Hippocampal formation (tissue), 2 donors: ENCODE measurements around the gene OSGIN1.

ENCODE experiments used
- DNase-seq, 2 donors: peaks; one replicate each; lab custom pipeline; 2025; lab: John Stamatoyannopoulos, UW

The OSGIN1 gene

DNA sequence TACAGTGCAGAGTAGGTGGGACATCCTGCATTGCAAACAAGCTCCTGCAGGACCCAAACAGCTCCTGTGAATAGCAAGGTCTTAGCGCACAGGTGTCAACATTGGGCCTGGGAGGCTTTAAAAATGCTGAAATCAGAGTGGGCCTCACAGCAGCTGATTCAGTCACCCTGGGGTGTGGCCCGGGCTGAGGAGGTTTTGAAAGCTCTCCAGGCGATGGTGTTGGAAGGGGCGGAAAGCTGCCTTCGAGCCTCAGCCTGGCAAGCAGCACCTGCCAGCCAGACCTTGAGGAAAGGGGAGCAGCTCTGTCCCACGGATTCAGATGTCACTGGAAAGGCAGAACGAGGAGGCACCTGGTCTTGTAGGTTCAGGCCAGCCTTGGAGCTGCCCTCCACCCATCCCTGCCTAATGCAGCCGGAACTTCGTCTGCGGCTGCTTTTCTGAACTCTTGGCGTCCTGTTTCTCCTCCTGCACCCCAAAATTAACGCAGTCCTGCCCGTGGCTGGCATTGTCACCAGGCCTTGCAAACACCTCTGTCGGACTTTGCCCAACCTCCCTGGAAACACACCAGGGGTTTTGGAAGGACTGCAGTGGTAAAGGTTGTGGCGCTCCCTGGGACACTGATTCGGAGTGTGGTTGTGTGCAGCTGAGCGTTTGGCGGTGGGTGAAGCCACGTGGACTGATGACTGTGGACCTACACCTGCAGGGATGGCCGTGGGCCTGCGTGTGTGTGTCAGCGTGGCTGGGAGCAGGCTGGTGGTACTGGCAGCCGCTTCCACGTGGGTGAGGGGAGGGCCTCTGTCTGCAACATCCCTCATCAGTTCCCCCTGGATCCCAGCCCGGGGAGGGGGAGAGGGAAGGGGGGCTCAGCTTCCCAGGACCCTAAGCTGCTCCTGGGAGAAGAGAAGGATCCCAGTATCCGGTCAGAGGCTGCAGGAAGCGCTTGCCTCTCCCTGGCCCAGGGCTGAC, 18.4 kb downstream of the OSGIN1 start:
- DNase-seq, result no peak

DNA sequence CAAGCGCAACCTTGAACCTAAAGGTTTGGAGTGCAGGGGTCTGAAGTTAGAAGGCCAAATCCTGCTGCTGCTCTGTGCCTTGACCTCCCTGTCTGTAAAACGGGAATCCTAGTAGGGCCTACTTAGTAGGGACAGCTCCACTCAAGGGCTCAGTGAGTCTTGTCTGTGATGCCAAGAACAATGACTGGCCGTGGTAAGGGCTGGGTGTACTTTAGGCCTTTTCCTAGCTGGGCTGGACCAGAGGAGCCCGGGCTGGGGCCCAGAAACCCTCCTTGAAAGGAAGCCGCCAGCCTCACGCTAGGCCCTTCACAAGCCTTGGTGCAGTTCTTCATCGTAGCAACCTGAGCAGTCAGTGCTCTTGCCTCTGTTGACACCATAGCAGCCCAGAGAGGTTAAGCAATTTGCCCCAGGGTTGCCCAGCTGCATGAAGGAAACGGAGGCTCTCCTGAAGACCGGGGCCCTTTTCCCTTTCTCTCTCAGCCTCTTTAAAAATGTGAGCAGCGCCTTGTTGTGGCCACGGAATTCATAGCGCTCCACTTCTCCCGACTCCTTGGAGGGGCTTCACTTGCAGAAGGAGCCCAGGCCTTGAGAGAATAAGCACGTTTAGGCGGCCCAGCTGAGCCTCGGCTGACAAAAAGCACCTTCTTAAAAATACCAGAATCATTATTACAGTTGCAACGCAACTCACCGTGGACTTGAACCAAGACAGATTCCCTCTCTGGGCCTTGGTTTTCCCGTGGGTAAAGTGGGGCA, 19.4 kb downstream of the OSGIN1 start:
- no peak for DNase-seq

DNA sequence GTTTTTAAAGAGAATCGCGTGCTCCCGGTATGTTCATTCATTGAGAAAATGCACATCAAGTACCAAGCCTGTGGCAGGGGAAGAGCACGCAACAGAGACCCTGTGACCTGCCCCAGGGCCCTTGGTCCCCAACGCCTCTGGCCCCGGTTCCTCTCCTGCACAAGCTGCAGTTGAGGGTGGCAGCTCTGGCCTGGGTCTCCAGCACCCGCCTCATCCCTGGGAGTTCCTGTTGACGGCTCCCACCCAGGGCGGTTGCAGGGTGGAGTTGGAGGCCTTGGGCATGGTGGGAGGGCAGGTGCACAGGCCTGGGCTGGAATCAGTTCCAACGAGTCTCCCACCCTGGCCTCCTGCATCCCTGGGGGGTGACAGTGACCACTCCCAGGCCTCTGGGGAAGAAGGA, 20.0 kb downstream of the OSGIN1 start:
- no peak for DNase-seq

DNA sequence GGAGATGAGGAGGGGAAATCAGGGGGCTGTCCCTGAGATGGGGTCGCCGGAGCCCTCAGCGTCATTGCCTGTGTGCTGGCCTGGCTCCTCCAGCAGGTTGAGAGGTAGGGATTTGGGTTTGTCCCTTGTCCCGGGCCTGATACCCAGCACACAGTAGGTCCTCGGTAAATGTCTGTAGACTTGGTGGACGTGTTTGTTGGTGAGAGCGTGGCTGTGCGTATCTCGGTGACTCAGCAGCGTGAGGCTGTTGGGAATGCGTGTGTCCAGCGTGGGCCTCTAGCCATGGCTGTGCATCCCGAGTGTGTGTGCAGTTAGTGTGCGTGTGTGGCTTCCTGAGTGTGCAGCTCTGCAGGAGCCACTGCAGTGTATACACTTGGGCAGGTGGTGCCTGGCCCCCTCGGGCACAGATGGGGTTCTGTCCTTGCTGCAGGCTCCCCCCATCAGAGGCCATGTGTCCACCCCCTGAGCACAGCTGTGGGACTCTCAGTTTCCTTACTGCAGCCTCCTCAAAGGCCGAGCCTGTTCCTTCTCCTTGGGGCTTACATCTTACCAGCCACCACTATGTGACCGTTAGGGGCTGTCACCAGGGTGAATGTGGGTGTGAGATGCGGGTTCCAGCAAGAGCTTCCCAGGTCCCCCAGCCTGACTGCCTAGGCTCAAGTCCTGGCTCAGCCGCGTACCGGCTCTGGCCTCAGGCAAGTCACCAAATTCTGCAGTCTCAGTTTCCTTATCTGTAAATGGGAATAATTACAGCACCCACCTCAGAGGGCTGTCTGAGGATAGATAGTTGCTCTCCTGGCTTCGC, 20.7 kb downstream of the OSGIN1 start:
- DNase-seq, result no peak

DNA sequence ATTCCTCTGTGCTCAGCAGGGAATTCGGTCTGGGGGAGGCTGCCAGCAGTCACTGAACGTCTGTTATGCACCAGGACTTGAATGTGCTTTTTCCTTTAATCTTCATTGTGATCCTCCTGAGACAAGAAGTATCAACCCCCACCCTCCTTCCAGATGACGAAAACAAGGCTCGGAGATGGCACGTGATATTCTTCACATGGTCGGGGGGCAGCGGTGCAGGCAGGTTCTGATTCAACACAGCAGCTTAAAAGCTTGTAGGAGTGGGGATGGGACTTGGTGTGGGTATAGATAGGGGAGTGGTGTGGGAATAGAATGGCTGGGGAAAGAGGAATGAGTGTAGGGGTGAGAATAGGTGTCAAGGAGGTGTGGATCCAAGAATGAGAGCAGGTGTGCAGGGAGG, 21.4 kb downstream of the OSGIN1 start:
- DNase-seq, result no peak

DNA sequence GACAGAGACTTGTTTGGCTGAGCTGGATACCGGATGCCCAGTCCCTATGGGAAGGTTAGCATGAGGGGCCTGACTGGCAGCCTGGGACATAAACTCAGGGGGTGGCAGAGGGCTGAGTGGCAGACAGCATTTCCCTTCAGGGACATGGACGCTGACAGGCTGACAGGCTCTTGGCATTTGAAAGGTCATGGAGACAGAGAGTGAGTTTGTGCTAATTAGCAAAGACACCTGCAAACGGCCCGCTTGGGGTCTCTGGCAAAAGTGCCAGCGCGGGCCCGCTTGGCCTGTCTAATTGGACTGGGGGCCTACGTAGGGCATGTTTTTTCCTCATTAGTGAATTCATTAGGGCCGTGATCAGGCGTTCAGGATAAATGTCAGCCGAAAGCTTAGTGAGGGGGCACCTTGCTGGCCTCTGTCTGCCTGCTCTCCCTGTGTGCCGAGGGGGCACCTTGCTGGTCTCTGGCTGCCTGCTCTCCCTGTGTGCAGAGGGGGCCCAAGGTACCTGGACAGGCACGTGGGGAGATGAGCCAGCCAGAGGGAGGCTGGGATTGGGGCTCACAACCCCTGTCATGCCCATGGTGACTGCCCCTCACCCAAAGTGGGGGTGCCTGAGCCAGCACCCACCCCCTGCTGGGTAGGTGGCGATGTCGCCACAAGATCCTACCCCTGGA, 22.7 kb downstream of the OSGIN1 start:
- DNase-seq, result no peak

DNA sequence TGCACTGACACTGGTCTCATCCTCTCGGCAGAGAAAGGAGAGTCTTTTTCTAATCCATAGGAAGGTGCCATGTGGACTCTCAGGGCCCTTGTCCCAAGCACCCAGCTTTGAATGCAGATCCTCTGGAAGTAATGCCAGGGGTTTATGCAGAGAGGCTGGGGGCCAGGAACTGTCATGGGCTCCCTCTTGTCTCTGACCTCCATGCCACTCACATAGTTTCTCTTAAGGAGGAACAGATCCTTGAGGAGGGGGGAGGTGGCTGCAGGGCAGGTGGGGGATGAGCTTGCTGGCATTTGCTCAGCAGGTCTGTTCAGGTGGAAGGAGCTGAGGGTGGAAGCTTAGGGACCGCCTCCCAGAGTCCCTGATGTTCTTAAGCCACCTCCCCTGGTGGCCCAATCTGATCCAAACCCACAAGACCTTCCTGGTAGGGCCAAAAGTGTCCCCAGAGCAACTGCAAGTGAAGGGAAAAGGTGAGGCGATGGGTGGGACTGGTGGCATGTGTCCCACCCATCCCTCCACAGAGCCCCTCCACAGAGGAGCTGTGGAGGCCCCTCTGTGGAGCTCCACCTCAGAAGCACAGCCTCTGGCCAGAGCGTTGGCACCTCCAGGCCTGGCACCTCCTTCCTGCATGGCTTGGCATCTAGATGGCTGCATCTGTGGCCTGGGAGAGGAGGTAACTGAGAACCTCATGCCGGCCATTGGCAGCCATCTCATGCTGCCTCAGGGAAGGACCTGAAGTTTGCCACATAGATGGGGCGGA, 24.2 kb downstream of the OSGIN1 start:
- DNase-seq, result no peak

DNA sequence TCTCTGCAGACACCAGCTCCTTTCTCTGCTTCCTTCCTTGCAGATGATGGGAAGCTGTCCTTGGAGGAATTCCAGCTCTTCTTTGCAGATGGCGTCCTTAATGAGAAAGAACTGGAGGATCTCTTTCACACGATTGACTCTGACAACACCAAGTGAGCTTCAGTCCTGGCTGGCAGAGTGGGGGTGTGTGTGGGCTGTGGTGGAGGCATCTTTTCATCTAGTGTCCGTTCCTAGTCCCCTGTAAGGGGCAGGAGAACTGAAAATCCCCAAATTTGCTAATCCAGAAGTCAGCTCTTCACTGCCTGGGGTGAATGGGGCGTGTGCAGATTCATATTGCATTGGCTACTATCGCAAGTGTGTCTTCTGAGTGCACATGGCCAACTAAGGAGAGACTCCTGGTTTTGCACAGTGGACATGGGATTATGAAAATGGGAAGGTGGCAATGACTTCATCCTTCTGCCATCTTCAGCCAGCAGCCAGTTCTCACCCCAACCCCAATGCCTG, 25.4 kb downstream of the OSGIN1 start:
- DNase-seq, result no peak

DNA sequence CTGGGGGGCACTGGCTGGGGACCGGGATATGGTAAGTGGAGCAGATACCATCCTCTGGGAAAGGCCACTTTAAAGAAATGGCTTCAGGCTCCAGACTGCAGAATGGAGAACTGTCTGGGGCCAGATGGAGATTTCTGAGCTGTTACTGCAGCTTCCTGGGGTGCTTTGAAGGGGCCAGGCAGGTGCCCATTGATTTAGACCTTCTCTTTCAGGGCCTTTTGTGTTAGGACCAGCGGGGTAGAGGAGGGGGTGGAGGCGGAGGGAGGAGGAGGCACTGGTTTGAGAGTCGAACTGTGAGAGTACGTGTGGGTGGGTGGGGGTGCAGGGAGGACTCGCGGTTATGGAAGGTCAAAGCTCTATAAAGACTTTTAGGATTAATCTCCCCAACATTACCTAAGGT, 26.4 kb downstream of the OSGIN1 start:
- no peak for DNase-seq

DNA sequence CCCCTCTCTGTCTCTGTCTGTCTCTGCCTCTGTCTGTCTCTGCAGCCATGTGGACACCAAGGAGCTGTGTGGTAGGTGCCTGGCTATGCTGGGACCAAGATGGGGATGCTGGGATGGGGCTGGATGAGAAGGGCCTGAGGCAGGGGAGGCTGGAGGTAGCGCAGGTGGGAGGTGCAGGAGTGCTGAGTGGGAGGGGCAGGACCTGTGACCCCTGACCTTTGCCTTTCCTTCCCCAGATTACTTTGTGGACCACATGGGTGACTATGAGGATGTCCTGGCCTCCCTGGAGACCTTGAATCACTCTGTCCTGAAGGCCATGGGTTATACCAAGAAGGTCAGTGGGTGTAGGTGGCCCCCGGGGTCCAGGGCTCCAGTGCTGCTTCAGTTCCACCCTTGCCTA, 27.8 kb downstream of the OSGIN1 start:
- no peak for DNase-seq

DNA sequence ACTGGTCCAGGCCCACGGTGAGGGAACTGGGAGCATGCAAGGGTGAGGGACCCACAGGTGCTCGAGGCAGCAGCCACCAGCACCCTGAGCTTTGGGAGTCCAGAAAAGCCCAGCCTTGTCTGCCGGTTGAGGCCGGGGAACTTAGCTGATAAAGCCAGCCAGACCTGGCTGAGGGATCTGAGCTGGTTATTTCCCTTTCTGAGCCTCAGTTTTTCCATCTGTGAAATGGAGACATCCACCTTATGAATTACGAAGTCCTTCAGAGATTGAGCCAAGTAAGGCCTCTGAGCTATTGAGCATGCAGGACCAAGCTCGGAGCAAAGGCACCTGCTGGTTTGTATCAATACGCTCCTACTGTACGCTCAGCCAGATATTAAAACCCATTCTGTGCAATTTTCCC, 28.8 kb downstream of the OSGIN1 start:
- DNase-seq, result no peak

DNA sequence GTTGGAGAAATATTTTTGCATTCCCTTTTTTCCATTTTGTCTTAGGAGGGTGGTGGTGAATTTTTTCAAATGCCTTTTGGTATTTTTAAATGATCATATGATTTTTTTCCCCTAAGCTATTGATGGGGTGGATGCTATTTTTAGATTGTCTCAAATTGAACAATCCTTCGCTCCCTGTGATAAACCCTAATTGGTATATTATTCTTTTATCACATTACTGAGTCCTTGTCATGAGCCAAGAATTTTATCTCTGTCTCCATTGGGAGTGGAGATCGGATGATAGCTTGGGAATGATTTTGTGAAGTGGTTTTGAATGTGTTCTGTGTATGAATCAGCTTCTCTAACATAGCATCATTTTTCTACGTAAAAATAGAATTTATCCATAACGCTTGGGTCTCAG, 30.5 kb downstream of the OSGIN1 start:
- DNase-seq, result no peak

DNA sequence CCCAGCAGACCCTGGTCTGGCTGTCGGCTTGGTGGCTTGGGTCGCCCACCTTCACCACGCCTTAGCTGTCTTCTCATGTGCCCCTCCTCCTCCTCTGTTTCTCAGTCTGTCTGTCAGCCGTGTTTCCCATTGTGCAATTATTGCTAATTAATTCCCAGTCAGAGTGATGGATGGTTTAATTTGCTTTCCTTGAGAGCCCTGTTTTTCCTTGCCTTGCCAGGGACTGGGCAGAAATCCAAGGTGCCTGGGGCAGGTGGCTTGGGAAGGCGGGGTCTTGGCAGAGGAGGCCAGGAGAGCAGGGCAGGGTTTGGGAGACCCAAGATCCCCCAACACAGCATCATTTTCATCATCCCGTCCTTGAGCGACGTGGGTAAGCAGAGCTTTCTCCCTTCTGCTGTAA, 36.3 kb downstream of the OSGIN1 start:
- DNase-seq, result no peak

DNA sequence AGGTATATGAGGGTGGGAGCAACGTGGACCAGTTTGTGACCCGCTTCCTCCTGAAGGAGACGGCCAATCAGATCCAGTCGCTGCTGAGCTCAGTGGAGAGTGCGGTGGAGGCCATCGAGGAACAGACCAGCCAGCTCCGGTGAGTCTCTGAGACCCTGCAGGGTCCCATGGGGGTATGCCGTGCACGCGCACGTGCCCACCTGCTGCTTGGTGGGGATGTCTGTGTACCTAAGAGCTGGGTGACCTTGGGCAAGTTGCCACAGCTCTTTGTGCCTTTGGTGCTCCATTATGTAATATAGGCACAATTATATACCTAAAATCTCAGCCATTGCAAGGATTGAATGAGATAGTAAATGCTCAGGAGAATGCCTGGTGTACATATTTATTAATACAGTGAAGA, 37.5 kb downstream of the OSGIN1 start:
- DNase-seq, result no peak

DNA sequence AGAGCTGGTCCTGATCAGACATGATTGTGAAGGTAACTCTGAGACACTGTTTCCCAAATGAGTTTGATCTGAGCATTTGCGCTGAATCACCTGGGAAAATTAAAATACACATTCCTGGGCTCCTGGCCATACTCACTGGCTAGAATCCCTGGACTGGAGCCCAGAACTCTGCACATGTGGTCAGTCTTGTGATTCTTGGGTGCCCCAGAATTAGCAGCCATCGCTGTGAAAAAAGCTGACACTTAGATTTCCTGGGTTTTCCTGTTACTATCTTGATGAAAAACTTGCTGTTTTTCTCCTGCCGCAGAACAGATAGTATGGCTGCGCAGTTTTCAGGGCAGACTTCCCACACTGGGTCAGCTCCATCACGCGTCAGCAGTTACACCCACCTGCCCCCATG, 39.6 kb downstream of the OSGIN1 start:
- peak; percentile 9 to 21 for DNase-seq

DNA sequence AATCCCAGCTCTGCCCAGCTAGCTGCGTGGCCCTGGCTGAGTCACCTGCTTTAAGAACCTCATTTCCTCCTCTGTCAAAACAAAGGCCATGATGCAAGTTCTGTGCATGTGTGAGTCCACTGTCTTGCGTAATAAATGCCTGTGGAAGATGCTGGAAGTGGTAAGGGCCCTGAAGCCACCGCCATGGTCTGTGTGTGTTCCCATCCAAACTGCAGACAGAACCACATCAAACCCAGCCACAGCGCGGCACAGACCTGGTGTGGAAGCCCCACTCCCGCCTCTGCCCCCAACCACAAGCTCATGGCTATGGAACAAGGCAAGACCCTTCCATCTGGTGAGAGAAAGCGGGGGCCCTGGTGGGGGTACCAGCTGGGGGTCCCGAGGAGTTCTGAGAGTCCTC, 41.0 kb downstream of the OSGIN1 start:
- DNase-seq, result no peak

DNA sequence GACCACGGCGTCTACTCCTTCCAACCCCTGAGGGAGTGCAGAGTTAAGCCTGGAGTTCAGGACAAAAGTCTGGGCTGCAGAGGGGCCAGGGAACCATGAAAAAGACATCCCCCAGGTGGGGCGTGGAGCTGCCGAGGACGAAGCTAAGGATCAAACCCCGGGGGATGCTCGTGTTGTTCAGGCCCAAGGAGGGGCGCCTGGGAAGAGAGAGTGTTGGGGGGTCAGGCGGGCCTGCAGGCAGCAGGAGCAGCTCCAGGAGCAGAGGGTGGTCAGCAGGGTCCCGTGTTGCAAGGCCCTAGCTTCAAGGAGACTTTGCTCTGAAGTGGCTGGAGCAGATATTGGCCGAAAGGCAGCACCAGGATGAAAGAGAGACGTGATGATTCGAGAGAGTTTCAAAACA, 41.7 kb downstream of the OSGIN1 start:
- DNase-seq, result no peak

DNA sequence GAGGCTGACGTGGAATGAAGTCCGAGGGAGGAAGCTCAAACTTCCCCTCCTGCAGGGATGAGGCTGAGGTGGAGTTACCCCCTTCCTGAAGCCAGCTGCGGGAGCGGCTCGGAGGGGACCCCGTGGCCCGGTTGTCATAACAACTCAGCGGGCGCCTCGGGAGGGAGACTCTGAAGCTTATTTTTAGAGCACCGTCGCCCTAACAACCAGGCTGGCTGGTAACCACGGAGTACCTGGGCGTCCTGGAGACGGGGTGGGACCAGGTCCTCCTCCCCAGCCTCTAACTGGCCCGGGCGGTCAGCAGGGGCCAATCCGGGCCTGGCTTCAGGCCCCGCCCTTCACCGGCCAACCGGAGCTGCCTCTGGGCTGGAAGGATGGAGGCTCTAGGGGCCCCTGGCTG, 42.7 kb downstream of the OSGIN1 start:
- DNase-seq, result peak in 1 of 2 donors; percentile 8

DNA sequence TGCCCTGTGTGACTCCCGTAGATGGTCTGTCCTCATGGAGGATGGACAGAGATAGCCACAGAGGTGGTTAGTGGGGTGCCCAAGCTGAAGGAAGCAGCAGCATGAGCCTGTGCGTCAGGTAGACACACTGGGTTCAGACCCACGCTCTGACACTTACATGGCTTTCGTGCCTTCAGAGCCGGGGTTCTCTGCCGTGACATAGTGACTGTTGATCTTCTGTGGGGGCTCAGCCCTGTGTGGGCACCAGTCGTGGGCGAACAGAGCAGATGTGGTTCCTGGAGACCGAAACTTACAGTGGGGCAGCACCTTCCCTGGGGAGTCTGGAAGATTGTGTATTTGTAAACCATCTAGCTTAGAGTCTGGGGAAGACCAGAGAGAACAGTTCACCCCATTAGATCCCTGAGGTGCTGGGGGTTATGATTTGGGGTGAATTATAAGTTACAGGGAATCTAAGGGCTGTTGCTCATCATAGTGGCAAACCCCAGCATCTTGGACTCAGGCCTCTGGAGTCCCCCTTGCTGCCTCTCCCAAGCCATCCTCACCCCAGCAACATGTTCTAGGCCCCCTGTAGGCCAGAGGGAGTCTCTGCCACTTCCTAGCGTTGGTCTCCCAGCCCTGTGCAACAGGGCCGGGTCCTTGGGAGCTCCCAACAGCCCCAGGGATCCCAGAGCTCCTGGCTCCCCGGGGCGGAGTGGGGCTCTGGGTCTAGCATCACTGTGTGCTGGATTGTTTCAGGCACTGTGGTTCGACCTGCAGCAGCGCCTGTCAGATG, 43.6 kb downstream of the OSGIN1 start:
- no peak for DNase-seq

DNA sequence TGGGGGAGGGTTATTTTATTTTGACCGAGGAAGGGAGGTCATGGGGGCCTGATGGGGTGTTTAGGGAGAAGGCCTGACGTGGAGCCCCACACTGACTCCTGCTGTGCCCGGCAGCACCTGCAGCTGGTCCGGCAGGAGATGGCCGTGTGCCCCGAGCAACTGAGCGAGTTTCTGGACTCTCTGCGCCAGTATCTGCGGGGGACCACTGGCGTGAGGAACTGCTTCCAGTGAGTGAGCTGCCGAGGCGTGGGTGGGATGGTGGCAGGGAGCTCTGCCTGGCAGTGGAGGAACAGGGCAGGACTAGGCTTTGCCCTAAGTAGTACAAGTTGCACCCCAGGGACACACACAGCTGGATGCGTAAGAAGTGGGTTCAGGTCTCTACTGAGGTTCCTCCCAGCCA, 45.1 kb downstream of the OSGIN1 start:
- DNase-seq, result no peak
